Adrenal gland (tissue), 12 donors: ENCODE measurements around the gene DUSP16. TPM values are rescaled to one million over a fixed set of nuclear protein-coding genes. Genes with fewer than 3 reads are reported as not detected.

Experiments used
- DNase-seq, 7 donors: peaks; one replicate each; pipeline ENCODE4 v3.0.0-alpha.2; 2019 to 2020
- H3K27ac ChIP-seq, 5 donors: fragments of 200-600 bp; sonication (generic) in 4 of 5; 1 replicate in 3 of 5; 2 replicates in 2 of 5; pipeline versions ENCODE4 v1.5.1 to v1.8.0; 2016 to 2020; ENCODE audit warnings: mild to moderate bottlenecking in 1 of 5
- H3K27me3 ChIP-seq: fragments of 200-600 bp; 2 replicates; pipeline ENCODE4 v1.8.0; 2021
- H3K36me3 ChIP-seq, 2 donors: fragments of 200-600 bp; replicated peaks in 1 of 2; 1 replicate in 1 of 2; 2 replicates in 1 of 2; pipeline versions ENCODE4 v1.5.1 to v1.8.0; 2018 to 2022
- H3K4me1 ChIP-seq, 2 donors: fragments of 200-600 bp; replicated peaks in 1 of 2; 1 replicate in 1 of 2; 2 replicates in 1 of 2; pipeline versions ENCODE4 v1.5.1 to v1.8.0; 2018 to 2021
- H3K4me3 ChIP-seq, 4 donors: fragments of 200-600 bp; sonication (generic) in 3 of 4; one replicate each; pipeline ENCODE4 v1.5.1; 2016 to 2018
- H3K9me3 ChIP-seq, 3 donors: fragments of 200-600 bp; sonication (generic) in 1 of 3; replicated peaks in 1 of 3; 1 replicate in 2 of 3; 2 replicates in 1 of 3; pipeline versions ENCODE4 v1.5.1 to v1.8.0; 2016 to 2021
- CTCF ChIP-seq, 6 experiments: fragments of 450-650 bp in 4 of 6; fragments of 200-600 bp in 2 of 6; sonication (generic) in 1 of 6; IDR thresholded peaks; 1 replicate in 5 of 6; 2 replicates in 1 of 6; pipeline versions ENCODE4 v1.5.1 to v1.8.0; 2016 to 2021; ENCODE audit warnings: antibody characterized with exemption in 6 of 6, mild to moderate bottlenecking in 2 of 6, moderate library complexity in 1 of 6
- POLR2A ChIP-seq, 2 donors: fragments of 450-650 bp; IDR thresholded peaks; one replicate each; pipeline ENCODE4 v1.6.1; 2017; ENCODE audit warnings: antibody characterized with exemption in 2 of 2, mild to moderate bottlenecking in 2 of 2, moderate library complexity in 1 of 2
- WGBS, 4 donors: extraction: QIAGEN DNeasy Blood & Tissue Kit in 2 of 4; methylation state at CpG; one replicate each; pipeline versions ENCODE4 v1.1.5 to v1.1.7; 2013 to 2017; 5-methylcytosine and 5-hydroxymethylcytosine counted together
- intact Hi-C, 2 donors: fragments of 100-400 bp; cut with DNase I; formaldehyde crosslinking; loops; one replicate each; pipeline versions ENCODE4 v1.14.1 to v1.15.0; 2022 to 2023
- polyA plus RNA-seq, 3 donors: library from polyadenylated mRNA; stranded (reverse); fragments of 200-250 nt in 2 of 3; fragments of 350-450 nt in 1 of 3; fragmentation: Illumina TruSeq in 1 of 3; extraction: RNeasy Lipid Tissue Mini Kit (QIAGEN cat#74804) in 1 of 3; gene quantifications; one replicate each; pipeline ENCODE4 v1.2.3, GENCODE V29; 2013 to 2014
- total RNA-seq, 9 donors: library from RNA; depleted of rRNA in 4 of 9; stranded (reverse); fragments of >200 nt in 4 of 9; fragments of 120-200 nt in 1 of 9; fragmentation: NEBNext Ultra II Directional in 1 of 9; extraction: Animal tissue kit (Norgen Biotek cat#: 25700) in 1 of 9; gene quantifications; one replicate each; pipeline versions ENCODE4 v1.1.0 to v1.2.4, GENCODE V29; 2013 to 2023
- donor health status: healthy with polysubstance abuse.
- donor health status: Bipolar disorder and iron deficiency.
- donor health status: DM: yes; HTN: yes; CAD: no.
- donor health status: DM: no; HTN: no; CAD: no.
- donor health status: DM: no; HTN: no; CAD: no.
- donor health status: DM: yes; HTN: yes; CAD: no.

DUSP16 gene
- total and polyA plus RNA-seq, 12 donors: 24.5 to 374 (median 109) TPM

- intact Hi-C loops: no loop called here
- 71 to 82% (median 79%) methylated on average over 2 of the region's 2 CpGs for WGBS, 4 donors
- Histone ChIP-seq H3K9me3 (no peaks in the 10 kb centered on the region), H3K36me3 (no peaks in the 10 kb centered on the region), H3K4me1 (peaks cover 0 to 15% of the 10 kb centered on the region in 2 donors), H3K4me3 (no peak overlapping the region), H3K27ac (peak overlapping the region in 2 of 5 donors; percentile 39 to 51), H3K27me3 (no peaks in the 10 kb centered on the region)
- no peak for TF ChIP-seq CTCF (IDR thresholded peaks at IDR 0.05)
- DNase-seq: peak in 1 of 7 donors; percentile 43
Measured at GRCh38 chr12:12450043-12450471, 112.6 kb downstream of the DUSP16 start.

- Histone ChIP-seq H3K4me1 (peaks cover 0 to 14% of the 10 kb centered on the region in 2 donors), H3K27me3 (no peaks in the 10 kb centered on the region), H3K9me3 (no peaks in the 10 kb centered on the region), H3K4me3 (no peak overlapping the region), H3K27ac (peak overlapping the region in 3 of 5 donors; percentile 39 to 58 (median 51)), H3K36me3 (no peaks in the 10 kb centered on the region)
- peak in 1 of 2 donors; percentile 14 for TF ChIP-seq POLR2A (IDR thresholded peaks at IDR 0.05)
- TF ChIP-seq CTCF (IDR thresholded peaks at IDR 0.05): no peak
- intact Hi-C loops: no loop called here
- 42 to 56% (median 48%) methylated on average over 13 of the region's 13 CpGs for WGBS, 4 donors
- DNase-seq: peak in 6 of 7 donors; percentile 45 to 82 (median 67)
Measured at GRCh38 chr12:12449533-12450025, 113.1 kb downstream of the DUSP16 start.

GRCh38 chr12:12447837-12448236, 114.8 kb downstream of the DUSP16 start:
- H3K4me1 ChIP-seq: peaks cover 0 to 20% of the 10 kb centered on the region in 2 donors

GRCh38 chr12:12447236-12447635, 115.4 kb downstream of the DUSP16 start:
- Histone ChIP-seq H3K4me1 (peaks cover 5 to 26% of the 10 kb centered on the region in 2 donors), H3K9me3 (no peaks in the 10 kb centered on the region), H3K4me3 (no peak overlapping the region), H3K27me3 (no peaks in the 10 kb centered on the region), H3K27ac (no peak overlapping the region), H3K36me3 (no peaks in the 10 kb centered on the region)
- TF ChIP-seq CTCF (IDR thresholded peaks at IDR 0.05) (no peak), POLR2A (IDR thresholded peaks at IDR 0.05) (no peak)
- WGBS, 4 donors: 70 to 85% (median 76%) methylated on average over 8 of the region's 8 CpGs
- intact Hi-C loops: no loop called here
- DNase-seq: peak in 1 of 7 donors; percentile 42

More at GRCh38 chr12:12447837-12448236, 114.8 kb downstream of the DUSP16 start:
- H3K36me3 ChIP-seq: no peaks in the 10 kb centered on the region
- DNase-seq: no peak
- no peak overlapping the region for H3K27ac ChIP-seq
- H3K27me3 ChIP-seq: no peaks in the 10 kb centered on the region
- no peak overlapping the region for H3K4me3 ChIP-seq
- intact Hi-C loops: no loop called here
- no peaks in the 10 kb centered on the region for H3K9me3 ChIP-seq
- TF ChIP-seq POLR2A (IDR thresholded peaks at IDR 0.05) (no peak), CTCF (IDR thresholded peaks at IDR 0.05) (no peak)
- 94 to 98% (median 97%) methylated on average over 10 of the region's 10 CpGs for WGBS, 4 donors
